Fibroblast of lung (primary cell): Measurements from ENCODE around the gene GEMIN5. TPM values are rescaled to one million over a fixed set of nuclear protein-coding genes. Genes with fewer than 3 reads are reported as not detected.
"Not testable (repeated sequence)": the region's sequence is repeated elsewhere in the genome, so short reads cannot be mapped to it uniquely, and the experiment has no call there.

Experiments
- DNase-seq, 2 donors: peaks; one replicate each; pipeline versions ENCODE4 v3.0.0 to v3.0.0-alpha.2; 2010; ENCODE audit warnings: low read depth in 2 of 2
- H2AFZ ChIP-seq: 2 replicates; pipeline ENCODE4 v1.5.1; 2012; ENCODE audit warnings: low read length, control low read depth, inconsistent platforms
- H3K27ac ChIP-seq: 2 replicates; pipeline ENCODE4 v1.5.1; 2011; ENCODE audit warnings: low read length, control low read depth; ENCODE audit not compliant: insufficient read depth
- H3K27me3 ChIP-seq: 2 replicates; pipeline ENCODE4 v1.5.1; 2011; ENCODE audit warnings: mild to moderate bottlenecking, low read length; ENCODE audit not compliant: control insufficient read depth, insufficient read depth
- H3K36me3 ChIP-seq: 2 replicates; pipeline ENCODE4 v1.5.1; 2011; ENCODE audit warnings: low read length; ENCODE audit not compliant: control insufficient read depth, insufficient read depth
- H3K4me1 ChIP-seq: 2 replicates; pipeline ENCODE4 v1.5.1; 2011; ENCODE audit warnings: low read length; ENCODE audit not compliant: control insufficient read depth, insufficient read depth; ENCODE audit errors: extremely low read depth
- H3K4me2 ChIP-seq: 2 replicates; pipeline ENCODE4 v1.5.1; 2011; ENCODE audit warnings: low read length, control low read depth; ENCODE audit not compliant: insufficient read depth; ENCODE audit errors: extremely low read depth
- H3K4me3 ChIP-seq, 4 experiments: fragments of 200-600 bp in 1 of 4; sonication (generic) in 1 of 4; replicated peaks in 1 of 4; 2 replicates each; pipeline ENCODE4 v1.5.1; 2011 to 2016; ENCODE audit warnings: low read length in 4 of 4, low read depth in 3 of 4, mild to moderate bottlenecking in 3 of 4, control low read depth in 2 of 4, inconsistent platforms in 1 of 4, mixed read lengths in 1 of 4; ENCODE audit not compliant: insufficient read depth in 1 of 4; ENCODE audit errors: control extremely low read depth in 1 of 4
- H3K79me2 ChIP-seq: 2 replicates; pipeline ENCODE4 v1.5.1; 2012; ENCODE audit warnings: mild to moderate bottlenecking, low read length, inconsistent platforms; ENCODE audit not compliant: control insufficient read depth, insufficient read depth
- H3K9ac ChIP-seq: 2 replicates; pipeline ENCODE4 v1.5.1; 2011; ENCODE audit warnings: mild to moderate bottlenecking, low read length, control low read depth; ENCODE audit not compliant: insufficient read depth
- H3K9me3 ChIP-seq: 2 replicates; pipeline ENCODE4 v1.5.1; 2012; ENCODE audit warnings: low read depth, low read length; ENCODE audit not compliant: control insufficient read depth, insufficient read depth
- H4K20me1 ChIP-seq: 2 replicates; pipeline ENCODE4 v1.5.1; 2011; ENCODE audit warnings: low read length; ENCODE audit not compliant: control insufficient read depth, insufficient read depth; ENCODE audit errors: extremely low read depth
- EZH2 ChIP-seq: IDR thresholded peaks from 2 replicates; pipeline ENCODE4 v1.5.1; 2012; ENCODE audit warnings: low read length, control low read depth, mild to moderate bottlenecking; ENCODE audit errors: missing control alignments
- polyA plus RNA-seq, 2 donors: library from polyadenylated mRNA; depleted of rRNA in 1 of 2; stranded (reverse) in 1 of 2; unstranded in 1 of 2; fragments of >200 nt; gene quantifications; 2 replicates each; pipeline ENCODE4 v1.2.1, GENCODE V29; 2011 to 2012; ENCODE audit warnings: missing spikeins in 1 of 2
- total RNA-seq: library from RNA; depleted of rRNA; stranded (reverse); fragments of >200 nt; gene quantifications from 2 replicates; pipeline ENCODE4 v1.2.1, GENCODE V29; 2014
- TF ChIP-seq, protein P1 (sequence below), 2 donors: IDR thresholded peaks in 1 of 2; conservative IDR thresholded peaks in 1 of 2; 1 replicate in 1 of 2; 2 replicates in 1 of 2; pipeline ENCODE4 v1.5.1; 2011 to 2012; ENCODE audit warnings: low read length in 2 of 2, control low read depth in 1 of 2, inconsistent platforms in 1 of 2, low read depth in 1 of 2, mild to moderate bottlenecking in 1 of 2

Gene GEMIN5
- total and polyA plus RNA-seq, 2 donors (not counting 1 experiment from before 2014, with no cell fraction given), result 7.7 to 12.1 TPM

DNA sequence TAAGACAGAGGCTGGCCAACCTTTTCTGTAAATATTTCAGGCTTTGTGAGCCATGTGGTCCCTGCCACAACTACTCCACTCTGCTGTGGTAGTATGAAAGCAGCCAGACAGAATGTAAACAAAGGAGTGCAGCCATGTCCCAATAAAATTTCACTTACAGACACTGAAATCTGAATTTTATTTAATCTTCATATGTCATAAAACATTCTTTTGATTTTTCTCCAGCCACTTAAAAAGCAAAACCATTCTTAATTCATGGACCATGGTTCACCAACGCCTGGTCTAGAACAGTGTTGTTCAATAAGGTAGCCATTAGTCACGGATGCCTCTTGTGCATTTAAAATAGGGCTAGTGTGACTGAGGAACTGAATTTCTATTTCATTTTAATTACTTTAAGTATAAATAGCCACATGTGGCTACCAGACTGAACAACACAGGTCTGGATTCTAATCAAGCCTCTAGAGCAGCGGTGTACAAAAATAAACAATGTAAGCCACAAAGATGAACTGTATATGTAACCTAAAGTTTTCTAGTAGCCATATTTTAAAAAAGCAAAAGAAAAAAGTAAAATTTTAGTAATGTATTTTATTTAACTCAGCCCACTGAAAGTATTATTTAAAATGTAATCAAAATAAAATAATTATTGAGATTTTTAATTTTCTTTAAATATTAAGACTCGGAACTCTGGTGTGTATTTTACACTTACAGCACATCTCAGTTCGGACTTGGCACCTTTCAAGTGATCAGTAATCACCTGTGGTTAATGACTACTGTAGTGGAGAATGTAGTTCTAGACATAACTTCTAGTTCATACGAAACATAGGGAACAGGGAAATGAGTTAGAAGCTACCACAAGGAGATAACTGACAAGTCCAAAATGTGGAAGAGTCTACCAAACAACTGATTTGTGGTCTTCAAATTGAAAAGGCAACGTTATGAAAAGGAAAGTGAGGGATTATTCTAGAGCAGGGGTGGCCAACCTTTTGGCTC is 14.3 kb downstream of the GEMIN5 start:
- Histone ChIP-seq H3K36me3 (peaks cover 3% of the 10 kb centered on the region), H3K4me3 (no peak overlapping the region)
- TF ChIP-seq, protein P1, sequence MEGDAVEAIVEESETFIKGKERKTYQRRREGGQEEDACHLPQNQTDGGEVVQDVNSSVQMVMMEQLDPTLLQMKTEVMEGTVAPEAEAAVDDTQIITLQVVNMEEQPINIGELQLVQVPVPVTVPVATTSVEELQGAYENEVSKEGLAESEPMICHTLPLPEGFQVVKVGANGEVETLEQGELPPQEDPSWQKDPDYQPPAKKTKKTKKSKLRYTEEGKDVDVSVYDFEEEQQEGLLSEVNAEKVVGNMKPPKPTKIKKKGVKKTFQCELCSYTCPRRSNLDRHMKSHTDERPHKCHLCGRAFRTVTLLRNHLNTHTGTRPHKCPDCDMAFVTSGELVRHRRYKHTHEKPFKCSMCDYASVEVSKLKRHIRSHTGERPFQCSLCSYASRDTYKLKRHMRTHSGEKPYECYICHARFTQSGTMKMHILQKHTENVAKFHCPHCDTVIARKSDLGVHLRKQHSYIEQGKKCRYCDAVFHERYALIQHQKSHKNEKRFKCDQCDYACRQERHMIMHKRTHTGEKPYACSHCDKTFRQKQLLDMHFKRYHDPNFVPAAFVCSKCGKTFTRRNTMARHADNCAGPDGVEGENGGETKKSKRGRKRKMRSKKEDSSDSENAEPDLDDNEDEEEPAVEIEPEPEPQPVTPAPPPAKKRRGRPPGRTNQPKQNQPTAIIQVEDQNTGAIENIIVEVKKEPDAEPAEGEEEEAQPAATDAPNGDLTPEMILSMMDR (conservative IDR thresholded peaks at IDR 0.05 in 1 of 2, IDR thresholded peaks at IDR 0.05 in 1 of 2; ENCODE audit: low read depth in 1 of 2, low read length in 2 of 2), result no peak
- TF ChIP-seq EZH2, result no peak

DNA sequence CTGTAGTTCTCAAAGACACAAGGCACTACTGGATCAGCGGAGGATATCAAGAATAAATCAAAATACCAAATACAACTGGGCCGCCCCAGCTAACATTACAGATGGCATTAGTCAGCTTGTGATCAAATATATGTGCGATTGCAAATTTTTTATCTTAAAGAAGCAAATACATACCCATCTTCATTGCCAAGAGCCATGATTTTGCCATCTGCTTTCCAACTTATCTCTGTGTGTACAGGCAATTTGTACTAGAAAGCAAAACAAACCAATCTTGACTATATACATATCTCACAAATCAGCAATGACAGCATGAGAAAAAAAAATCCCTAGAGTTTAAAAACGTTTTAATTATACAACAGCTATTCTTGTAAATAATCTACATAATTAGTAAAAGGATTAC is 20.3 kb downstream of the GEMIN5 start:
- H3K9ac ChIP-seq, result no peak overlapping the region
- no peak overlapping the region for H3K4me3 ChIP-seq
- H3K79me2 ChIP-seq, result no peaks in the 10 kb centered on the region
- no peaks in the 10 kb centered on the region for H3K36me3 ChIP-seq
- H3K4me2 ChIP-seq, result no peak overlapping the region
- H2AFZ ChIP-seq, result no peak overlapping the region
- no peaks in the 10 kb centered on the region for H3K27me3 ChIP-seq
- no peaks in the 10 kb centered on the region for H3K9me3 ChIP-seq
- no peak for DNase-seq
- no peak overlapping the region for H3K27ac ChIP-seq
- no peaks in the 10 kb centered on the region for H4K20me1 ChIP-seq
- TF ChIP-seq, protein P1 (conservative IDR thresholded peaks at IDR 0.05 in 1 of 2, IDR thresholded peaks at IDR 0.05 in 1 of 2; ENCODE audit: low read depth in 1 of 2, low read length in 2 of 2), result no peak
- TF ChIP-seq EZH2, result no peak
- no peaks in the 10 kb centered on the region for H3K4me1 ChIP-seq

More for the DNA sequence above, 14.3 kb downstream of the GEMIN5 start:
- Histone ChIP-seq H3K27me3 (no peaks in the 10 kb centered on the region), H3K79me2 (no peaks in the 10 kb centered on the region), H3K4me2 (no peak overlapping the region), H3K9ac (no peak overlapping the region), H2AFZ (no peak overlapping the region), H4K20me1 (no peaks in the 10 kb centered on the region), H3K27ac (no peak overlapping the region), H3K4me1 (no peaks in the 10 kb centered on the region), H3K9me3 (no peaks in the 10 kb centered on the region)
- peak; percentile 18 to 88 for DNase-seq

DNA sequence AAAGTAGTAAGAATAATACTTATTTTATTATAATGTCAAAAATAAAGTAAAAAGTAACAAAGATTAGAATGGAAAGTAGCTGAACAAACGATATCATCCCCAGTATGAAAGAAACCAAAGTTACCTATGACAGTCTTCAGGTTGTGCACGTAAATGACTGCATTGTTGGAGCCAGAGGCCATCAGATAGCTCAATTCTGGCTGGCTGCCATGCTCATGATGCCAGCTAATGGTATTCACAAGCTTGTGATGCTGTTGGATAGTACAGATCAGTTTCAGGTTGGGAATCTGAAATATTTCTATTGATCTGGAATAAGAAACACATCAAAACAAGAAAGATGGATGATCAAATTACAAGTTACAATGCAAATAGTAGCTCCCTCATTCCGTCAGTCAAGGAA is 21.1 kb downstream of the GEMIN5 start:
- Histone ChIP-seq H2AFZ (no peak overlapping the region), H3K27me3 (no peaks in the 10 kb centered on the region), H3K36me3 (no peaks in the 10 kb centered on the region), H3K9ac (no peak overlapping the region), H3K9me3 (no peaks in the 10 kb centered on the region), H3K27ac (no peak overlapping the region), H4K20me1 (no peaks in the 10 kb centered on the region), H3K4me1 (no peaks in the 10 kb centered on the region), H3K4me2 (no peak overlapping the region), H3K4me3 (no peak overlapping the region), H3K79me2 (no peaks in the 10 kb centered on the region)
- no peak for DNase-seq
- TF ChIP-seq EZH2, result no peak

DNA sequence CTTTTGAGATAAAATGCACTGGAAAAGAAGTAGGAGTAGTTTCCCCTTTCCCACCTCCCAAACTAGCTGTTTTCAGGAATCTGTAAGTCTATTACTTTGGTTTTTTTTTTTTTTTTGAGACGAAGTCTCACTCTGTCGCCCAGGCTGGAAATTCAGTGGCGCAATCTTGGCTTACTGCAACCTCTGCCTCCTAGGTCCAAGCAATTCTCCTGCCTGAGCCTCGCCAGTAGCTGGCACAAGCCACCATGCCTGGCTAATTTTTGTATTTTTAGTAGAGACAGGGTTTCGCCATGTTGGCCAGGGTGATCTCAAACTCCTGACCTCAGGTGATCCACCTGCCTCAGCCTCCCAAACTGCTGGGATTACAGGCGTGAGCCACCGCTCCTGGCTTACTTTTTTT is 32.4 kb downstream of the GEMIN5 start:
- not testable (repeated sequence) for H3K27me3 ChIP-seq, H3K79me2 ChIP-seq, H3K9me3 ChIP-seq, H3K4me2 ChIP-seq, H3K36me3 ChIP-seq, H3K27ac ChIP-seq, H4K20me1 ChIP-seq, DNase-seq, H3K4me3 ChIP-seq, H3K4me1 ChIP-seq, H3K9ac ChIP-seq, H2AFZ ChIP-seq
